GM13976 (cell line): Measurements from ENCODE around the gene TMTC4.
A peak's percentile ranks its signal among the peaks of the same experiment; 100 is the strongest.
"Not testable (repeated sequence)": the region's sequence is repeated elsewhere in the genome, so short reads cannot be mapped to it uniquely, and the experiment has no call there.

ENCODE experiments used
- DNase-seq: peaks from one replicate; pipeline ENCODE4 v3.0.0; 2012; ENCODE audit warnings: low spot score
- CTCF ChIP-seq: IDR thresholded peaks from 2 replicates; pipeline ENCODE4 v1.5.1; 2012; ENCODE audit warnings: borderline replicate concordance, mild to moderate bottlenecking; ENCODE audit not compliant: insufficient read depth; ENCODE audit errors: extremely low read depth, missing control alignments, control extremely low read depth
- in situ Hi-C: fragments of 300-500 bp; cut with MboI; formaldehyde crosslinking; loops from one replicate; pipeline ENCODE4 v1.12.0; 2022; ENCODE audit warnings: low sequenced_read_pairs, mixed read lengths, inconsistent platforms; ENCODE audit not compliant: unreplicated experiment

The TMTC4 gene

GRCh38 chr13:100584896-100585295, 89.7 kb downstream of the TMTC4 start:
- in situ Hi-C loops, result loop anchor here (25.0 kb wide), 1 partner anchor 527 kb away; no protein-coding TSS in a partner anchor
- no peak for DNase-seq
- TF ChIP-seq CTCF, result no peak

DNA sequence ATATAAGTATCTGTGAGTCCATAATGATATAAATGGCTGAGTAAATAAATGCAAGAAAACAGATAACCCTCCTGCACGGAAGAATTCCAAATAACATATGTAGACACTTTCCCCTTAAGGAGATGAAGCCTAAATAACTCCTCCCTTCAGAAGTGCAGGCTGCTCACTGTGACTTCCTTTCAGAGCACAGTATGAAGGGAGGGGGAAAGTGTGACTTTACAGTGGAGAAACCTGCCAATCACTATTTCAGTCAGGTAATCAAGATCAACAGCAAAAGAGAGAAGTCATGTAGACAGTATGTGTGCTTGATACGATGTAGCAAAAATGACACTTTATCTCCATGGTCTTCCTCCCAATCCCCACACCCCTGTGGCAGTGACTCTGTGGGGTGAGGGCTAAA, 93.1 kb downstream of the TMTC4 start:
- TF ChIP-seq CTCF, result no peak
- DNase-seq, result no peak
- in situ Hi-C loops, result loop anchor here (25.0 kb wide), 1 partner anchor 531 kb away; no protein-coding TSS in a partner anchor

DNA sequence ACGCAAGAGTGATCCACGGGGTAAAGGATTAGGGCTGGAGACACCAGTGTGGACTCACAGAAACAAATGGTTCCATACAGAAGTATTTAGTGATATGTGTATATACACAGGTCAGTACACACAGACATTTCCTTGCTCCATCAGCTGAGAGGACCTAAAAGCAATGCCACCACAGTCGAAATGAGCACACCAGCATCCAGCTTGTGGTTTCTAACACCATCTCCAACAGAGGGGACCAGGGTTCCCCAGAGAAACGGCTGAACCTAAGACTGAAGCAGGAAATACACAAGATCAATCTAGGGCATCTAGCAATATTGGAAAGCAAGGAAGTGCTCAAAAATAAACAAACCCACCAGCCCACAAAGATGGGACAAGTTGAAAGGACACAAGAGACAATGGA, 93.6 kb downstream of the TMTC4 start:
- in situ Hi-C loops, result loop anchor here (25.0 kb wide), 1 partner anchor 531 kb away; no protein-coding TSS in a partner anchor
- no peak for DNase-seq
- no peak for TF ChIP-seq CTCF

DNA sequence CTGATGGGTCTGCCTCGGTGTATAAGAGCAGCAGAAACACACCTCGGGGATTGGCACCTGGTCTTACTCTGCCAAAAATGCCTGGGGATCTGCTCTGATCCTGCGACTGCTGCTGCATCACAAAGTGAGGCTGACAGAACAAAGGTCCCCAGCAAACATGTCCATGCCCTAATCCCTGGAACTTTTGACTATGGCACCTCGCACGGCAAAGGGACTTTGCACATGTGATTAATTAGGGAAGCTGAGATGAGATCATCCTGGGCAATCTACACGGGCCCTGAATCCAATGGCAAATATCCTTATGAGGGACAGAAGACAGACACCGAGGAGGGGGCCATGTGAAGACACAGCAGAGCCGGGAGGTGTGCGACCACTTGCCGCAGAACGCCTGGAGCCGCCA, 94.5 kb downstream of the TMTC4 start:
- TF ChIP-seq CTCF, result no peak
- in situ Hi-C loops, result loop anchor here (25.0 kb wide), 1 partner anchor 532 kb away; no protein-coding TSS in a partner anchor
- DNase-seq, result no peak

DNA sequence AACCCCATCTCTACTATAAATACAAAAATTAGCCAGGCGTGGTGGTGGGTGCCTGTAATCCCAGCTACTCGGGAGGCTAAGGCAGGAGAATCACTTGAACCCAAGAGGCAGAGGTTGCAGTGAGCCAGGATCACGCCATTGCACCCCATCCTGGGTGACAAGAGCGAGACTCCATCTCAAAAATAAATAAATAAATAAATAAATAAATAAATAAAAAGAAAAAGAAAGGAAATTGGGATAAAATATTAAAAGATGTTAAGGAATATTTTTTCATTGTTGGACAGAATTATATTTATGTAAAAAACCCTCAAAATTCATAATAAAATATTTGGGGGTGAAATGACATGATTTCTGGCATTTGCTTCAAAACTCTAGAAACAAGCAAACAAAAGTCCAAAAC, 97.4 kb downstream of the TMTC4 start:
- DNase-seq, result not testable (repeated sequence)
- in situ Hi-C loops, result loop anchor here (25.0 kb wide), 1 partner anchor 535 kb away; no protein-coding TSS in a partner anchor

GRCh38 chr13:100573121-100573520, 101.5 kb downstream of the TMTC4 start:
- in situ Hi-C loops, result no loop called here
- TF ChIP-seq CTCF, result peak; percentile 81
- peak; percentile 62 for DNase-seq

DNA sequence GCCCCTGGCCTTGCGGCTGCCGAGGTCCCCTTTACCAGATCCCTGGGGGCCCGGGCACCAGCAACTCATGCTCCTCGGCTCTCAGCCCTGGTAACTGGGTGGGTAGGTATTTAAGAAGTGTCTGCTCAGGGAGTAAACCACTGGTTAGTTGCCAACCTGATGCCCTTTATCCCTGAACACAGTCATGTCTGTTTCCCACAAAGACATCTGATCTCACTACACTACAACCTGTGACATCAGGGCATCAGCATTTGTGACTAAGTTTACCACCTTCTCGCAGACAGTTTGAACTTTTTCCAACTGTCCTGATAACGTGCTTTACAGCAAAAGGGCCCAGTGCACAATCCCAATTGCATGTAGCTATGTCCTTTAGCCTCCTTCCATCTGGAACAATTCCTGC, 108.1 kb downstream of the TMTC4 start:
- TF ChIP-seq CTCF, result no peak
- in situ Hi-C loops, result no loop called here
- no peak for DNase-seq
